HG03135 (cell line): ENCODE measurements around the gene NPIPA8.
"Not testable (repeated sequence)": the region's sequence is repeated elsewhere in the genome, so short reads cannot be mapped to it uniquely, and the experiment has no call there.

Source experiments
- ATAC-seq: cut with Tn5 transposase; IDR thresholded peaks from one replicate; pipeline ENCODE4 v1.9.1; 2021; ENCODE audit warnings: mild to moderate bottlenecking, moderate library complexity; ENCODE audit not compliant: unreplicated experiment

NPIPA8 gene

DNA sequence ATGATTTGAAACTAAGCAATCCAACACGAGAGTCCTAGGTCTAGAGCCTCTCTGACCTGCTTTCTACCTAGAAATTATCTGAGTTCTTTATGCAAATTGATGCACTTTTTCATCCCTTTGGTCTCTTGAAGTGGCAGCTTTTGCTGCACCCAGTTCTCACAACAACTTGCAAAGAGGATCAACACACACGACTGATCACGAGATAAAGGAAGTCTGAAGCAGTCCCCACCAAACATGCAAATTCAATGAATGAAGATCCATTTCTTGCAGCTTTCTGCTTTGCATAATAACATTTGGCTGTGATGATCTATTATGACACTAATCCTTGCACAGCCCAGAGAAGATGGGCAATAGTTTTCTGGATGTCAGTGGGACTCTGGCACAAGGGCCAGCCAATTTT lies 56.2 kb downstream of the NPIPA8 start:
- not testable (repeated sequence) for ATAC-seq

DNA sequence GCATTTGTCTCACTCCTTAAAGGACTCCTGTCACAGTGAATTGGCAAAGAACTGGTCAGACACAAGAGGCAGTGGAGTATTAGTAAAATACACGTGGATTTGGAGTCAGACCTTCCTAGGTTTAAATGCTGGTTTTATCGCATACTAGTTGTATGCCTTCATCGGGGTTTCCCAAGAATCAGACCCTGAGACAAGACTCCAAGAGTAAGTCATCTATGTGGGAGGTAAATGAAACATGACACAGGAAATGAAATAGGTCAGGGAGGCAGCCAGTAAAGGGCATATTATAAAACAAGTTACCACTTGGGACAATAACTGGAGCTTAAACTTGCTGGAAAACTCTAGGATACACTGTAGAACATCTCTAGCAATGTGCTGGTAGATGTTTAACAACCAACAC lies 59.8 kb downstream of the NPIPA8 start:
- ATAC-seq, result not testable (repeated sequence)

DNA sequence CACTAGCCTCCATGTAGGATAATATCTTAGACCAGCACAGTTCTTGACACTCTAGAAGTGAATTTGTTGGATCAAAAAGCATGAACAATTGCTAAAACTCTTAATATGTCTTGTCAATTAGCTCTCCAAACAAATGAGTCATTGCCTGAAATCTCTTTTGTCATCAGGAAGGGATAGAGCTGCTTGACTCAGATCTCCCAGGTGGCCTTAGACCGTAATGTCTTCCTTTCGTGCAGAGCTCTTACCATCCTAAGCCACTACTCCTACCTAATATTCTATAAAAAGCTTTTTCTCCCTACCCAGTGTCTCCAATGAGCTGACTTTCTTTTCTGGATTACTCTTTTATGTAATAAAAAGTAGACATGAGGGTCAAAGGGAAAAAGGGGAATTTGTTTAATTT lies 66.4 kb downstream of the NPIPA8 start:
- ATAC-seq, result not testable (repeated sequence)
